NCI-H1092 treated with DMSO at 0.1 percent for 48 hours (cell line): Measurements from ENCODE around the gene LAMP2.
"Not testable (repeated sequence)": the region's sequence is repeated elsewhere in the genome, so short reads cannot be mapped to it uniquely, and the experiment has no call there.

Source experiments
- DNase-seq: peaks from one replicate; lab custom pipeline; 2025; lab: John Stamatoyannopoulos, UW

Gene LAMP2

DNA sequence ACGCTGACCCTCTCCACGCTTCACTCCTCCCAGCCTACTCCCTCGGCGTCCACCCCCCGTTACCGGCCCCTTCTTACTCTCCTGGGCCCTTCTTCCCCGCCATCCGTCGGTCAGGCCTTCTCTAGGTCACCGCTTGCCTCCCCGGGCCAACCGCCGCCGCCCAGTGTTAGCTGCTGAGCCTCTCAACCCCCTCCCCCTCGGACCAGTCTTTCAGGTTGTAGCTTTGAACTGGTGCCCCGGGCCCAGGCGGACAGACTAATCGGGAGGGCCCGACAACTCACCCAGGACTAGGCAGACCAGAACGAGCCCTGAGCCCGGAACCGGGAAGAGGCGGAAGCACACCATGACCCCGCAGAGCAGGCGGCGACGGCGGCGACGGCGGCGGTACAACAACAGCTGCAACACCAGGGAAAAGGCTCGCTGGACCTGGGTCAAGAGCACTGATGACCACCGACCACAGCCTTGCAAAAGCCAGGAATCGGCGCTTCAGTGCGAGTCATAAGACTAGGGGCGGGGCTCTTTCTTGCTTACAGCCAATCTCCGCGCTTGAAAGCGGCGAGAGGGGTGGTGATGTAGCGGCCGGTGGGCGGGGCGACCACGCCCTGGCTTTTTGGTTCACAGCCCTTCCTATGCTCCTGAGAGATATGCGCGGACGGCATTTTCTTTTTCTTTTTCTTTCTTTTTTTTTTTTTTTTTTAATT, at the start of gene LAMP2:
LAMP2 (minus strand) TSS at position 472 of the 701 bp plus-strand sequence; CDS start at position 345, 127 bp downstream.
- peak; percentile 90 for DNase-seq

- DNase-seq, result no peak
These were observed 48.8 kb upstream of the LAMP2 start for GRCh38 chrX:120517936-120518335.

DNA sequence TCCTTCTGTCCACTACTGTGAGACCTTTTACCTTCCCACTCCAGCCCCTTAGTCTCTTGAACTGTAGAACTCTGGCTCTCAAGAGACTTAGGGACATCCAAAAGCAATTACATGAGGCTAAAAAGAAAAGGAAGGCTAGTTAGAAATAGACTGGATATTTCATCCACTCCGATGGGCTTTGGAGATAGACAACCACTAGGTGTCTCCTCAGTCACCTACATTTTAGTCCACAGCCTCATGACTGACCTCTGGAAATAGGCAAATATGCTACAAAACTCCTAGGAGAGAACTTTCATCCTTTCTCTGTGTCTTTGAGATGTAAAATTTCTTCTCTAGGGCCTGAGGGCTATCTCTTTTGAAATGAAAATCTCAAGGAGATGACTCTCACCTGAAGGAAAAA, 45.1 kb upstream of the LAMP2 start:
- peak; percentile 14 for DNase-seq

DNA sequence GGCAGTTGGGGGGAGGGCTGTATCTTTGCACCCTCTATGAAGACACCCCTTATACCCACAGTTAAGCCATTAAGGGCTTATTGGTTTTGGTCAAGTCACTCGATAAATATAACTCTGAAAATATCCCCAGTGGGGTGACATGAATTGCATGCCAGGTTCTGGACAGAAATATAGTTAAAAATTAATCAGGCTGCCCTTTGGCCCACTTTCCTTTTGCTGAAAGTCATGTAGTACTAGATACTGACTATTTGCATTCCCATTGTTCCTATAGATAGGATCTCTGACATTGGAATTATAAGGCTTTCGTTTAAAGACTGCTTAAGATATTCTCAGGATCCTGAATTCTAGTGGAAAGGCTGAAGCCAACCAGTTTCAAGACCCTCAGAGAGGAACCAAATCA, 43.5 kb upstream of the LAMP2 start:
- no peak for DNase-seq

GRCh38 chrX:120512222-120512621, 43.1 kb upstream of the LAMP2 start:
- DNase-seq, result no peak

DNA sequence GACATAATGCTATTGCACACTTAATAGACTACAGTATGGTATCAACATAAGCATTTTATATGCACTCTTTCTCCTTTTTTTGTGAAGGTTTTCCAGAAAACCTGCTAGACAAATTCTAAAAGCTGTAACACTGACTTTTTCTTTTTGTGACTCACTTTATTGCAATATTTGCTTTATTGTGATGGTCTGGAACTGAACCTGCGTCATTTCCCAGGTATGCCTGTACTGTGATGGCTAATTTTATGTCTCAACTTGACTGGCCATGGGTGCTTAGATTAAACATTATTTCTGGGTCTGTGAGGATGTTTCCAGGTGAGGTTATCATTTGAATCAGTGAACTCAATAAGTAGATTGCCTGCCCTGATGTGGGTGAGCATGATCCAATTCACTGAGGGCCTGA, 35.5 kb upstream of the LAMP2 start:
- no peak for DNase-seq

DNA sequence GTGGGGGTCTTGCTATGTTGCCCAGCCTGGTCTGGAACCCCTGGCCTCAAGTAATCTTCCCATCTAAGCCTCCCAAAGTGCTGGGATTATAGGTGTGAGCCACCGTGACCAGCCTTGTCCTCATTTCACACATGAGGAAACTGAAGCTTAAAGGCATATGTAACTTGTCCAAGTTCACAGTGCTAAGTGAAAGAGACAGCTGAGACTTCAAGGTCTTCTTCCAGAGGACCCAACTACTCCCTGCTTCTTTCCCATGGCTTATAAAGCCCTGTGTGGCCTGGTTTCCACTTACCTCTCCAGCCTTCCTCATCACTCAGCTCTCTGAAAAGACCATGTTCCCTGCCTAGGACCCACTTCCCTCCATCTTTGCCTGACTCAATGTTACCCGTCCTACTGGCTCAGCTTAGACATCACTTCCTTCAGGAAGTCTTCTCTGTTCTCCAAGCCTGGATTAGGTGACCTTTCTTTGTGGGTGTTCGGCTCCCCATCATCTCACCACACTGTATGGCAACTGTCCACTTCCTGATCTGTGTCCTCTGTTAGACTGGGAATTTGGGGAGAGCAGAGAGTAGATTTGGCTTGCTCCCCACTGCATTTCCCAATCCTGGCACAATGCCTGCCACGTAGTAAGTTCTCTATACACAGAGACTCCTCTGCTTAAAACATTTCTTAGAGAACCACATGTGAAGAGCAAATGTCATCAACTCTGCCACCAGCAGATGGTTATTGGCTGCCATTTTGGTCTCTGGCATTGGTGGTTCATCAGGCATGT, 30.4 kb upstream of the LAMP2 start:
- DNase-seq, result no peak

DNA sequence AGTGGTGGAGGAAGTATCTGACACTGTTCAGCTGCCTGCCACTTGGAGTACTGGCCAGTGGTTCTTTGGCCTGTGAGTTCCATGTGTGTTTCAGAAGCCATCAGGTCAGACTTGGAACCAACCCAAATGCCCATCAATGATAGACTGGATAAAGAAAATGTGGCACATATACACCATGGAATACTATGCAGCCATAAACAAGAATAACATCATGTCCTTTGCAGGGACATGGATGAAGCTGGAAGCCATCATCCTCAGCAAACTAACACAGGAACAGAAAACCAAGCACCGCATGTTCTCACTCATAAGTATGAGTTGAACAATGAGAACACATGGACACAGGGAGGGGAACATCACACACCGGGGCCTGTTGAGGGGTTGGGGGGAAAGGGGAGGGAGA, 21.0 kb upstream of the LAMP2 start:
- not testable (repeated sequence) for DNase-seq

DNA sequence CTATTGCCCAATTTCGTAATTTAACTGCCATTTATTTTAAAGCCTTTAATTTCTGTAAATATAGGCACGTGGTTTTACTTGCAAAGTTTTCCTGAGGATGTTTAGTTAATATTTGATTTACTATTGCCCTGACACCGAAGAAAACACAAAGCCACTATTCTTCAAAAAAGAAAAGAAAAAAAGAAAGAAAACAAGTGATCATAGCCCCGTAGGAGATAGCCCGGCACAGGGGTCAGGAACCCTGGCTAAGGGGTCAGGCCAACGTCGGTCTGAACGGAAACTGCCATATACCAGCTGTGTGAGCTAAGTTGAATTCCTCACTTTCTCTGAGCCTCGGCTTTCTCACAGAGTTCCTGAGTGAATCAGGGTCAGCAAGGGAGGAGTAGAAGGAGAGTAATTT, 17.7 kb upstream of the LAMP2 start:
- DNase-seq, result no peak

DNA sequence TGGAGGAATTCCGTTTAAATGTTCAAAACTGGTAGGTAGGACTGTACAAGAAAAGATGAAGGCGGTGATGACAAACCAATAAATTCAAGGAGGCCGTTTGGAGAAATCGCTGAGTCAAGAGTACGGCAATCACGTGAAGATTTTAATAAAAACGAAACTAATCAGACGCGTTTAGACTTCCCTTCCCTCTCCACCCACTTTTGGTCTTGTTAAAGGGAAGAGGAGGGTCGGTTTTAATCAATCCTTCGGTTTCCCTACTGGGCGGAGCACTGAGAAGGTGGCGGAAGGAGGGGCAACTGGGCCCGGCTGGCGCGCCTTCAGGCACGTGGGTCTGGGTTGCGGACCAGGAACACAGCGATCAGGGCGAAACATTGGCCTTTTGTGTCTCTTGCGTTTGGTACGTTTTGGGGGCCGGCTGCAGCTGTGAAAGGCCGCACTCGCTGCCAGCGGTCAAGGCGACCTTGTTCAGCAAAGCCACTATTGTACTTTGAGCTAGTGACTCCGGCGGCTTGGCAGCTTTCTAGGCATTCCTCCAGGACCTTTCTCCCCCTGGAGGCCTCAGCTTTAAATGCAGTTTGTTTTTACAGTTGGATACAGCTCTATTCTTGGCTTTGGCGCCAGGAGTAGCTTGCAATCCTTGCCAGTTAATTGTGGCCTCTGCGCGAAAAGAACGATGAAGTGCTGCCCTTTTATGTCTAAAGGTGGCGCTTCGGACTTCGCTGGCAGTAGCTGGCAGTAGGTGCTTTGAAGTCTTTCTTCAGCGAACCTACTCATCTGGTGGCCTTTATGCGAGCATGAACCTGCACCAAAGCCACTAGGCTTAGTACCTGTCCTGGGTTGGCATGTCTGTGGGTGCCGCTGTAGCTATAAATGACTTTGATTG, 16.8 kb upstream of the LAMP2 start:
- peak; percentile 88 for DNase-seq

- DNase-seq, result no peak
These were observed 16.2 kb upstream of the LAMP2 start for GRCh38 chrX:120485315-120485637.

- DNase-seq, result no peak
These were observed 8.4 kb upstream of the LAMP2 start for GRCh38 chrX:120477453-120477852.

DNA sequence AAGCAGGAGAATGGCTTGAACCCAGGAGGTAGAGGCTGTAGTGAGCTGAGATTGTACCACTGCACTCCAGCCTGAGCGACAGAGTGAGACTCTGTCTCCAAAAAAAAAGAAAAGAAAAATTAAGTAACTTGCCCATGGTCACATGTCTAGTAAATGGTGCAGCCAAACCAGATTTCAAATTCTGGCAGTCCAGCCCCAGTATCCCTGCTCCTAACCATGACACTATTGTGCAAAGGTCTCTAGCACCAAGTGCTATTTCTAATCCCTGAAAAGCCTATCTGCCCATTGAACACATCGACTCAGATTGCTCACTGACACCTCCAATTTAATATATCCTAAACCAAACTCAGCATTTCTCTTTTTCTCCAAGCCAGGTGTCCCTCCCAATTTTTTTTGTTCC, 7.6 kb upstream of the LAMP2 start:
- no peak for DNase-seq

DNA sequence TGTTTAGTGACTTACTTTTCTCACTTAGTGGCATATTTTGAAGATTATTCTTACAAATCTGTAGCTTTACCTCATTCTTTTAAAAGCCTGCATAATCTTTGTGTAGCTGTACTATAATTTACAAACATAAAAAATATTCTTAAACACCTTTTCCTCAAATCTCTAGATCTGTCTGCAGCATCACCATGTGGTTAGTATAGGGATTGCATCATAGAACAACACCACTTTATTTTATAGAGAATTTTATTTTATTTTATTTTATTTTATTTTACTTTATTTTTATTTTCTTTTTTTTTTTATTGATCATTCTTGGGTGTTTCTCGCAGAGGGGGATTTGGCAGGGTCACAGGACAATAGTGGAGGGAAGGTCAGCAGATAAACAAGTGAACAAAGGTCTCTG, 6.4 kb upstream of the LAMP2 start:
- peak; percentile 31 for DNase-seq

- DNase-seq, result no peak
These were observed 5.0 kb upstream of the LAMP2 start for GRCh38 chrX:120474085-120474484.

GRCh38 chrX:120469657-120470056, 561 bp upstream of the LAMP2 start:
- DNase-seq, result not testable (repeated sequence)

- no peak for DNase-seq
These were observed 644 bp downstream of the LAMP2 start for GRCh38 chrX:120468479-120468824.

DNA sequence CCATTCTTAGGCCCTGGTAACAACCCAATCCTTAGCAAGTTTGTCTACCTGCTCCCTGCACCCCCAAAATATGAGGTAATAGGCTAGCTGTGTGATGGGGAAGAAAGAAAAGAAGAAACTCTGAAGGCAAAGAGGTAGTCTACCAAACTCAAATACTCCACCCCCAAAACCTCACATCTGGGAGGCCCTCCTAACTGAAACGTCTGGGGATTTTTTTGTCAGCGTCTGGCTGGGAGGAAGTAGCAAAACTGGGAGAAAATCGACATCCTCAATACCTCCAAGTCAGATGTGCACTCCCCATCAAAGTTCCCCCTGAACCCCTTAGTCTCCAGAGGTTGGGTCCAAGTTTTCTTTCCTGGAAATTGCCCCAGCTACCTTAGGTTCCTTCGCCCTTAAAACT, 1.0 kb downstream of the LAMP2 start:
- DNase-seq, result no peak

- DNase-seq, result no peak
These were observed 4.7 kb downstream of the LAMP2 start for GRCh38 chrX:120464411-120464810.

DNA sequence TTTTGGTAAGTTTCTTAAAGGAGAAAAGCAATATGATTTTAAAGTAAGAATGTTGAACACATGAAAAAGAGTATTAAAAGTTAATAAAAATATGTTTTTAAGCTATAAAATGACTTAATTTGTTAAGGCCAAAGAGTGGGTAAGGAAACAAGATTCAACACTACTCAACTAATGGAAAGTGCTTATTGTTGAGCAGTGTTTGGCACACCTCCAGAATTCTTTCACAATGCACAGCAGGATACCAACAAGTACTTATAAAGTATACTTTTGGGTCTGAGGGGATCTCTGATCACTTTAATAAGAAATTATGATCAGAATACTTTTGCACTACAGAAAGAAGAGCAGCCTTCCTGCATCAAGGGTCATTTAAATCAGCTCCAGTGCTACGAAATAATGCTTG, 5.9 kb downstream of the LAMP2 start:
- DNase-seq, result no peak

DNA sequence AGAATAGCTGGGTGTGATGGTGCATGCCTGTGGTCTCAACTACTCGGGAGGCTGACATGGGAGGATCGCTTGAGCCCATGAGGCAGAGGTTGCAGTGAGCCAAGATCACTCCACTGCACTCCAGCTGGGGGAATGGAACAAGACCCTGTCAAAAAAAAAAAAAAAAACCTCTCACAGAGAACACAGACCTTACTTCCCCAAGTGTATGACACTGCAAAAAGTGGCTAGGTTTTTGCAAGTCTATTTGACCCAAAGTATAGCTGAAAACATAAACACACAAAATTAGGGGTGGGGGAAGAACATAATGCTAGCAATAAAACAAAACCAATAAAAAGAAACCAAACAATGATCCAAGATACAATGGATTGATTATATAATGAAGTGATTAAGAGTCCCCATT, 6.7 kb downstream of the LAMP2 start:
- no peak for DNase-seq

- DNase-seq, result no peak
These were observed 9.8 kb downstream of the LAMP2 start for GRCh38 chrX:120459309-120459708.

GRCh38 chrX:120457766-120458180, 11.3 kb downstream of the LAMP2 start:
- DNase-seq, result no peak
